UCSD-AML1 (cell line): ENCODE results near the gene SH3RF3.

ENCODE experiments used
- DNase-seq: peaks from one replicate; lab custom pipeline; 2025; ENCODE audit not compliant: unreplicated experiment; lab: John Stamatoyannopoulos, UW

The SH3RF3 gene

GRCh38 chr2:109233643-109234042 is 104.6 kb downstream of the SH3RF3 start:
- DNase-seq: no peak

GRCh38 chr2:109234355-109234754 is 105.3 kb downstream of the SH3RF3 start:
- DNase-seq: no peak

GRCh38 chr2:109236147-109236546 is 107.1 kb downstream of the SH3RF3 start:
- DNase-seq: no peak

GRCh38 chr2:109237792-109238191 is 108.8 kb downstream of the SH3RF3 start:
- no peak for DNase-seq

- peak; percentile 87 for DNase-seq
These were observed 109.6 kb downstream of the SH3RF3 start for GRCh38 chr2:109238580-109238979.

- DNase-seq: no peak
These were observed 110.7 kb downstream of the SH3RF3 start for GRCh38 chr2:109239720-109240119.

GRCh38 chr2:109242210-109242653 is 113.2 kb downstream of the SH3RF3 start:
- no peak for DNase-seq

GRCh38 chr2:109242654-109243331 is 113.8 kb downstream of the SH3RF3 start:
- no peak for DNase-seq

GRCh38 chr2:109243526-109244303 is 114.7 kb downstream of the SH3RF3 start:
- DNase-seq: no peak

- no peak for DNase-seq
These were observed 115.2 kb downstream of the SH3RF3 start for GRCh38 chr2:109244304-109244582.

- DNase-seq: no peak
These were observed 115.9 kb downstream of the SH3RF3 start for GRCh38 chr2:109244750-109245382.

GRCh38 chr2:109246176-109246575 is 117.2 kb downstream of the SH3RF3 start:
- no peak for DNase-seq

- DNase-seq: no peak
These were observed 117.6 kb downstream of the SH3RF3 start for GRCh38 chr2:109246616-109247015.

GRCh38 chr2:109247340-109247739 is 118.3 kb downstream of the SH3RF3 start:
- no peak for DNase-seq

- no peak for DNase-seq
These were observed 118.8 kb downstream of the SH3RF3 start for GRCh38 chr2:109247812-109248211.

- no peak for DNase-seq
These were observed 119.6 kb downstream of the SH3RF3 start for GRCh38 chr2:109248590-109248989.

GRCh38 chr2:109253217-109253616 is 124.2 kb downstream of the SH3RF3 start:
- no peak for DNase-seq

- no peak for DNase-seq
These were observed 125.3 kb downstream of the SH3RF3 start for GRCh38 chr2:109254174-109254904.

- no peak for DNase-seq
These were observed 126.6 kb downstream of the SH3RF3 start for GRCh38 chr2:109255654-109256053.

GRCh38 chr2:109256111-109256510 is 127.1 kb downstream of the SH3RF3 start:
- no peak for DNase-seq

GRCh38 chr2:109256921-109257320 is 127.9 kb downstream of the SH3RF3 start:
- DNase-seq: no peak

- no peak for DNase-seq
These were observed 128.6 kb downstream of the SH3RF3 start for GRCh38 chr2:109257653-109258052.
